Jurkat, Clone E6-1 (cell line): ENCODE results near the gene INPP5A.
"Not testable (repeated sequence)": the region's sequence is repeated elsewhere in the genome, so short reads cannot be mapped to it uniquely, and the experiment has no call there.

Experiments
- DNase-seq: peaks from one replicate; pipeline ENCODE4 v3.0.0-alpha.2; 2011; ENCODE audit warnings: low read depth, low spot score
- H3K4me3 ChIP-seq: 2 replicates; pipeline ENCODE4 v1.5.1; 2011; ENCODE audit warnings: mild to moderate bottlenecking, low read length, control low read depth, moderate library complexity

INPP5A gene

GRCh38 chr10:132599023-132599618 lies 61.5 kb downstream of the INPP5A start:
- H3K4me3 ChIP-seq, DNase-seq: not testable (repeated sequence)

DNA sequence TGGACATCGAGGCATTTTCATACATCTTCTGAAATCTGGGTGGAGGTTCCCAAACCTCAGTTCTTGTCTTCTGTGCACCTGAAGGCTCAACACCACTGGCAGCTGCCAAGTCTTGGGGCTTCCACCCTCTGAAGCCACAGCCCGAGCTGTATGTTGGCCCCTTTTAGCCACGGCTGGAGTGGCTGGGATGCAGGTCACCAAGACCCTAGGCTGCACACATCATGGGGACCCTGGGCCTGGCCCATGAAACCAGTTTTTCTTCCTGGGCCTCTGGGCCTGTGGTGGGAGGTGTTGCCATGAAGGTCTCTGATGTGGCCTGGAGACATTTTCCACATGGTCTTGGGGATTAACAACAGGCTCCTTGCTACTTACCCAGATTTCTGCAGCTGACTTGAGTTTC lies 62.1 kb downstream of the INPP5A start:
- no peak for DNase-seq
- H3K4me3 ChIP-seq = no peak overlapping the region

DNA sequence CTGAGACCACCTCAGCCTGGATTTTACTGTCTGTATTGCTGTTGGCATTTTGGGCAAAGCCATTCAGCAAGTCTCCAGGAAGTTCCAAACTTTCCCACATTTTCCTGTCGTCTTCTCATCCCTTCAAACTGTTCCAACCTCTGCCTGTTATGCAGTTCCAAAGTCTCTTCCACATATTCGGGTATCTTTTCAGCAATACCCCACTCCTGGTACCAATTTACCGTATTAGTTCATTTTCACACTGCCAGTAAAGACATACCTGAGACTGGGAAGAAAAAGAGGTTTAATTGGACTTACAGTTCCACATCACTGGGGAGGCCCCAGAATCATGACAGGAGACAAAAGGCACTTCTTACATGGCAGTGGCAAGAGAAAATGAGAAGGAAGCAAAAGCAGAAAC lies 62.8 kb downstream of the INPP5A start:
- no peak for DNase-seq
- no peak overlapping the region for H3K4me3 ChIP-seq

GRCh38 chr10:132601567-132601966 lies 64.0 kb downstream of the INPP5A start:
- DNase-seq = no peak
- no peak overlapping the region for H3K4me3 ChIP-seq

DNA sequence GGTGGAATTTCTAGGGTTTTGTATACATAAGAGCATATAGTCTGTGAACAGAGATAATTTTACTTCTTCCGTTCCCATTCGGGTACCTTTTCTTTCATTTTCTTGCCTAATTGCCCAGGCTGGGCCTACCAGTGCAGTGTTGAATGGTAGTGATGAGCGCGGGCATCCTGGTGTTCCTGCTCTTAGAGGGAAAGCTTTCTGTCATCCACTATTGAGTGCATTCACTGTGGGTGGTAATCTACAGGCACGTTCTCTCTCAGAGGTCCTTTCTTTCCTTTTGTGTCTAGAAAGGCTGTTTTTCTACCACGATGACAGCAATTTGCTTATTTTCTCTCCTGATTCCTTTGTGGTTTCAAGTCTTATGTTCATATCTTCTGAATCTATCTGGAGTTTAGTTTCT lies 65.0 kb downstream of the INPP5A start:
- DNase-seq = no peak
- H3K4me3 ChIP-seq = no peak overlapping the region

- no peak overlapping the region for H3K4me3 ChIP-seq
- DNase-seq = no peak
These were observed 66.4 kb downstream of the INPP5A start for GRCh38 chr10:132603851-132604533.

- H3K4me3 ChIP-seq = no peak overlapping the region
- DNase-seq = no peak
These were observed 67.1 kb downstream of the INPP5A start for GRCh38 chr10:132604686-132605085.

DNA sequence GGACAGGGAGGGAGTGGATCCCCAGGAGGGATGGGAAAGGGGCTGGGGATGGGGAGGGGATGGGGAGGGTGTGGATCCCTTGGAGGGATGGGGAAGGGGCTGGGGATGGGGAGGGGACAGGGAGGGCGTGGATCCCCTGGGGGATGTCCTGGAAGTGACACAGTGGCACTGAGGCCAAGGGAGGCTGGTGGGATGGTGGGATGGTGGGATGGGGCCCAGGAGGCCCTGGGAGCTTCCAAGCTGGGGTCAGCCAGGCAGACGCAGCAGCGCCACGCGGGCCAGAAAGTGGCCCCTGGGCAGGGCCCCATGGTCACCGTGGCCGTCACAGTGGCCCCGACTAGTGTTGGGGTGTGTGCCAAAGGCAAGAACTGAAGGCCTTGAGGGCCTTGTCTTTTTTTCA lies 67.8 kb downstream of the INPP5A start:
- H3K4me3 ChIP-seq = no peak overlapping the region
- no peak for DNase-seq

- no peak for DNase-seq
- no peak overlapping the region for H3K4me3 ChIP-seq
These were observed 68.5 kb downstream of the INPP5A start for GRCh38 chr10:132606031-132606491.

- H3K4me3 ChIP-seq = no peak overlapping the region
- DNase-seq = no peak
These were observed 69.1 kb downstream of the INPP5A start for GRCh38 chr10:132606536-132607316.

GRCh38 chr10:132607491-132607890 lies 69.9 kb downstream of the INPP5A start:
- no peak overlapping the region for H3K4me3 ChIP-seq
- DNase-seq = no peak

- DNase-seq = no peak
- no peak overlapping the region for H3K4me3 ChIP-seq
These were observed 70.4 kb downstream of the INPP5A start for GRCh38 chr10:132607961-132608495.

GRCh38 chr10:132608511-132609195 lies 71.1 kb downstream of the INPP5A start:
- H3K4me3 ChIP-seq = no peak overlapping the region
- DNase-seq = no peak

GRCh38 chr10:132609211-132609610 lies 71.6 kb downstream of the INPP5A start:
- DNase-seq = no peak
- no peak overlapping the region for H3K4me3 ChIP-seq

DNA sequence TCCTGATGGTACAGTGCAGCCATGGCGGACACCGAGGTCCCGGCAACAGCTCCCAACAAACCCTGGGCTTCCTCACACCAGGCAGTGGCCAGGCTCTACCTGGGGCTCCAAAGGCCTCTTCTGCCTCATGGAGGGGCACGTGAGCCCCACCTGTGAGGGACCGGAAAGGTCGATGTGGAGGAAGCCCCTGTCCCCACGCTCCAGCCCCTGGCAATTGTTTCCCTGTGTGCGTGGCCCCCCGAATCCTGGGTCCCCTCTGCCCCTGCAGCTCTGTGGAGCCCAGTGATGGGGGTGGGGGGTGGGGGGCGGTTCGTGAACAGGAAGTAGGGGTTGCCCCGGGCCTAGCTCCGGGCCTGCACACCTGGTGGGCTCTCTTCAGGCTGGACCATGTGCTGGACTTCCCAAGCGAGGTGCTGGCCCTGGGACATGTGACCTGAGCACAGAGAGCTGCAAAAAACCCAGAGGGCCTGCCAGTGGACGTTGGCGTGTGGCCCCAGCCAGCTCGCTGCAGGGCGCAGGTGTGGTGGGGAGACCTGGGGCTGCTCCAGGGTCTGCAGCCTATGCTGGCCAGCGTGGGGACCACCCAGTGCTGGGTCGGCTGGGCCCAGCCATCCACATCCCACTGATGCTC lies 72.6 kb downstream of the INPP5A start:
- H3K4me3 ChIP-seq = no peak overlapping the region
- no peak for DNase-seq

- H3K4me3 ChIP-seq = no peak overlapping the region
- no peak for DNase-seq
These were observed 73.7 kb downstream of the INPP5A start for GRCh38 chr10:132611026-132611910.

DNA sequence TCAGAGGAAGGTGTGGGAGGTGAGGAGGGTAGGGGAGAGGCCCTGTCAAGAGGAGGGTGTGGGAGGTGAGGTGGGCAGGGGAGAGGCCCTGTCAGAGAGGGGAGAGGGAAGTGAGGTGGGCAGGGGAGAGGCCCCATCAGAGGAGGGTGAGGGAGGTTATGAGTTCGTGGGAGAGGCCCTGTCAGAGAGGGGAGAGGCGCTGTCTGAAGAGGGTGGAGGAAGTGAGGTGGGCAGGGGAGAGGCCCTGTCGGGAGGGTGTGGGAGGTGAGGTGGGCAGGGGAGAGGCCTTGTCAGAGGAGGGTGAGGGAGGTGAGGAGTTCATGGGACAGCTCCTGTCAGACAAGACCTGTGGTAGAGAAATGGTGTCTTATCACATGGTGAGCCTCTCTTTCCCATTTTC lies 74.4 kb downstream of the INPP5A start:
- no peak for DNase-seq
- no peak overlapping the region for H3K4me3 ChIP-seq
